Stimulated activated CD8-positive, alpha-beta memory T cell treated with anti-CD3 and anti-CD28 coated beads, Interleukin-15, amount 100 ng/mL, for 1 hour (primary cell): ENCODE data around the gene TAF11.
"Not testable (repeated sequence)": the region's sequence is repeated elsewhere in the genome, so short reads cannot be mapped to it uniquely, and the experiment has no call there.

ENCODE experiments used
- DNase-seq: peaks from one replicate; pipeline ENCODE4 v3.0.0-alpha.2; 2020; ENCODE audit warnings: low read depth

TAF11 gene

GRCh38 chr6:34865107-34865506 lies 22.7 kb downstream of the TAF11 start:
- DNase-seq = no peak

GRCh38 chr6:34864007-34864406 lies 23.8 kb downstream of the TAF11 start:
- no peak for DNase-seq

- no peak for DNase-seq
These were observed 27.1 kb downstream of the TAF11 start for GRCh38 chr6:34860776-34861175.

- no peak for DNase-seq
These were observed 27.9 kb downstream of the TAF11 start for GRCh38 chr6:34859951-34860350.

- no peak for DNase-seq
These were observed 29.2 kb downstream of the TAF11 start for GRCh38 chr6:34858681-34859080.

GRCh38 chr6:34855463-34855862 lies 32.4 kb downstream of the TAF11 start:
- no peak for DNase-seq

- no peak for DNase-seq
These were observed 35.3 kb downstream of the TAF11 start for GRCh38 chr6:34852406-34853085.

GRCh38 chr6:34851361-34851760 lies 36.5 kb downstream of the TAF11 start:
- no peak for DNase-seq

GRCh38 chr6:34849066-34849465 lies 38.8 kb downstream of the TAF11 start:
- DNase-seq = not testable (repeated sequence)

- no peak for DNase-seq
These were observed 48.0 kb downstream of the TAF11 start for GRCh38 chr6:34839666-34840352.

GRCh38 chr6:34837528-34837927 lies 50.3 kb downstream of the TAF11 start:
- DNase-seq = no peak

- no peak for DNase-seq
These were observed 51.4 kb downstream of the TAF11 start for GRCh38 chr6:34836451-34836850.

GRCh38 chr6:34836008-34836407 lies 51.8 kb downstream of the TAF11 start:
- no peak for DNase-seq

- DNase-seq = no peak
These were observed 52.9 kb downstream of the TAF11 start for GRCh38 chr6:34834789-34835518.

GRCh38 chr6:34832942-34833341 lies 54.9 kb downstream of the TAF11 start:
- no peak for DNase-seq

GRCh38 chr6:34829137-34829536 lies 58.7 kb downstream of the TAF11 start:
- DNase-seq = no peak
